GM12801 (cell line): Measurements from ENCODE around the gene SMAD5.

Source experiments
- CTCF ChIP-seq: IDR thresholded peaks from one replicate; pipeline ENCODE4 v1.5.1; 2011; ENCODE audit warnings: control low read depth; ENCODE audit not compliant: insufficient read length; ENCODE audit errors: extremely low read depth

The SMAD5 gene

GRCh38 chr5:136211282-136212040 is 78.8 kb downstream of the SMAD5 start:
- no peak for TF ChIP-seq CTCF

- no peak for TF ChIP-seq CTCF
Observed at GRCh38 chr5:136212252-136212721, 79.6 kb downstream of the SMAD5 start.

- no peak for TF ChIP-seq CTCF
Observed at GRCh38 chr5:136213919-136214493, 81.4 kb downstream of the SMAD5 start.

GRCh38 chr5:136215812-136216211 is 83.2 kb downstream of the SMAD5 start:
- no peak for TF ChIP-seq CTCF

- no peak for TF ChIP-seq CTCF
Observed at GRCh38 chr5:136216230-136216629, 83.6 kb downstream of the SMAD5 start.

- no peak for TF ChIP-seq CTCF
Observed at GRCh38 chr5:136221340-136221739, 88.7 kb downstream of the SMAD5 start.

- no peak for TF ChIP-seq CTCF
Observed at GRCh38 chr5:136222580-136223235, 90.1 kb downstream of the SMAD5 start.
